Type B pancreatic cell (in vitro differentiated cells): ENCODE results near the gene PWP2. TPM values are rescaled to one million over a fixed set of nuclear protein-coding genes. Genes with fewer than 3 reads are reported as not detected.
A peak's percentile ranks its signal among the peaks of the same experiment; 100 is the strongest.

ENCODE experiments used
- DNase-seq: peaks from one replicate; pipeline ENCODE4 v3.0.0; 2021; ENCODE audit warnings: mixed read lengths; ENCODE audit not compliant: unreplicated experiment; ENCODE audit errors: extremely low spot score
- H3K27ac Mint-ChIP-seq: 2 replicates; pipeline ENCODE4 v1.8.0; 2021; ENCODE audit warnings: mild to moderate bottlenecking, mixed read lengths
- H3K27me3 Mint-ChIP-seq: 2 replicates; pipeline ENCODE4 v1.8.0; 2021; ENCODE audit warnings: mixed read lengths
- H3K36me3 Mint-ChIP-seq: 2 replicates; pipeline ENCODE4 v1.8.0; 2021; ENCODE audit warnings: mixed read lengths
- H3K4me1 Mint-ChIP-seq: one replicate; pipeline ENCODE4 v1.8.0; 2021; ENCODE audit warnings: mixed read lengths; ENCODE audit not compliant: unreplicated experiment
- H3K4me3 Mint-ChIP-seq: 2 replicates; pipeline ENCODE4 v1.8.0; 2021; ENCODE audit warnings: mild to moderate bottlenecking, mixed read lengths
- H3K9me3 Mint-ChIP-seq: 2 replicates; pipeline ENCODE4 v1.8.0; 2021; ENCODE audit warnings: mixed read lengths
- total RNA-seq: library from RNA; stranded (reverse); gene quantifications from 2 replicates; pipeline ENCODE4 v1.2.1, GENCODE V29; 2021; ENCODE audit warnings: low replicate concordance
- TF ChIP-seq, protein P1 (sequence below): fragments of 200-600 bp; sonication (generic); conservative IDR thresholded peaks from 2 replicates; pipeline ENCODE4 v1.5.0; 2021; ENCODE audit warnings: antibody characterized with exemption, mild to moderate bottlenecking

The PWP2 gene
- total RNA-seq, 1 donor from 2014 or later = 5.1 TPM

DNA sequence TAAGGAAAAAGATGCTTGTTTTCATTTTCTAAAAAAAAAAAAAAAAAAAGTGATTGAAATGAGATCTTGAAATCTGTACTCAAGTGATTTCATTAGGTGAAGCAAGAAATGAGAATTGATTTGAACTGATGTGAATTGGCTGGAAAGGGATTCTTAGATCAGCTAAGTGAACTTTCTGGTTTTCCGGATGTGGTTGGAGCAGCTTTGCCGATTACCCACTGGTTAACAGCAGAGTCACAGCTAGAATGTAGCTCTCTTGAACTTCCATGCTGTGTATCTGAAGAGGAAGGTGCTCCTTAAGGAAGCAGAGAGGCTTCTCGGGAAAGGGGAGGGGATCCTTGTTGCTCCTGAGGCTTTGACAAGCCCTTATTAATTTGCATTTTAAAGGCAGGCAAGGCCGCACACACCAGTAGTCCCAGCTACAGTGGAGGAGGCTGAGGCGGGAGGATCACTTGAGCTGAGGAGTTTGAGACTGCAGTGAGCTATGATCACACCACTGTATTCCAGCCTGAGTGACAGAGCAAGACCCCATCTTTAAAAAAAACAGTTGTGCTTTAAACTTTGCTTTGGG, 28.7 kb upstream of the PWP2 start:
- TF ChIP-seq, protein P1, sequence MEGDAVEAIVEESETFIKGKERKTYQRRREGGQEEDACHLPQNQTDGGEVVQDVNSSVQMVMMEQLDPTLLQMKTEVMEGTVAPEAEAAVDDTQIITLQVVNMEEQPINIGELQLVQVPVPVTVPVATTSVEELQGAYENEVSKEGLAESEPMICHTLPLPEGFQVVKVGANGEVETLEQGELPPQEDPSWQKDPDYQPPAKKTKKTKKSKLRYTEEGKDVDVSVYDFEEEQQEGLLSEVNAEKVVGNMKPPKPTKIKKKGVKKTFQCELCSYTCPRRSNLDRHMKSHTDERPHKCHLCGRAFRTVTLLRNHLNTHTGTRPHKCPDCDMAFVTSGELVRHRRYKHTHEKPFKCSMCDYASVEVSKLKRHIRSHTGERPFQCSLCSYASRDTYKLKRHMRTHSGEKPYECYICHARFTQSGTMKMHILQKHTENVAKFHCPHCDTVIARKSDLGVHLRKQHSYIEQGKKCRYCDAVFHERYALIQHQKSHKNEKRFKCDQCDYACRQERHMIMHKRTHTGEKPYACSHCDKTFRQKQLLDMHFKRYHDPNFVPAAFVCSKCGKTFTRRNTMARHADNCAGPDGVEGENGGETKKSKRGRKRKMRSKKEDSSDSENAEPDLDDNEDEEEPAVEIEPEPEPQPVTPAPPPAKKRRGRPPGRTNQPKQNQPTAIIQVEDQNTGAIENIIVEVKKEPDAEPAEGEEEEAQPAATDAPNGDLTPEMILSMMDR = no peak
- Mint-ChIP-seq H3K9me3 (no peaks in the 10 kb centered on the region), H3K36me3 (peaks cover 34% of the 10 kb centered on the region), H3K4me3 (no peak overlapping the region), H3K27me3 (no peaks in the 10 kb centered on the region), H3K4me1 (peaks cover 8% of the 10 kb centered on the region), H3K27ac (no peak overlapping the region)
- DNase-seq = no peak

DNA sequence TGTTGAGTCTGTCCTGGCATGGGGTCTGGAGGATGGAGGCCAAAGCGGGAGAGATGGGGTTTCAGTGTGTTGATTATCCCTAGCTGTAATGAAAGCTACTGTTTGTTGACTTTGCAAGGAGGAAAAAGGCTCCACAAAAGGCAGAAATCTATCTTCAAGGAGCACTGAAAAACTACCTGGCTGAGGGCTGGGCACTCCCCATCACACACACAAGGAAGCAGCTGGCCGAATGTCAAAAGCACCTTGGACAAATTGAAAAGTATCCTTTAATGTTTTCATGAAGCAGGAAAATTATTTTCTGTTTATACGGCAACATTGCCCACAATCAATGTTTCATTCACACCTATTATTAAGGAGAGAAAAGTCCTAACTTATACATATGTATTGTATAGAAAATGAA, 27.8 kb upstream of the PWP2 start:
- Mint-ChIP-seq H3K27me3 (no peaks in the 10 kb centered on the region), H3K9me3 (no peaks in the 10 kb centered on the region), H3K27ac (peak overlapping the region; percentile 7), H3K36me3 (peaks cover 33% of the 10 kb centered on the region), H3K4me3 (no peak overlapping the region), H3K4me1 (peaks cover 11% of the 10 kb centered on the region)
- no peak for DNase-seq
- TF ChIP-seq, protein P1 = no peak

DNA sequence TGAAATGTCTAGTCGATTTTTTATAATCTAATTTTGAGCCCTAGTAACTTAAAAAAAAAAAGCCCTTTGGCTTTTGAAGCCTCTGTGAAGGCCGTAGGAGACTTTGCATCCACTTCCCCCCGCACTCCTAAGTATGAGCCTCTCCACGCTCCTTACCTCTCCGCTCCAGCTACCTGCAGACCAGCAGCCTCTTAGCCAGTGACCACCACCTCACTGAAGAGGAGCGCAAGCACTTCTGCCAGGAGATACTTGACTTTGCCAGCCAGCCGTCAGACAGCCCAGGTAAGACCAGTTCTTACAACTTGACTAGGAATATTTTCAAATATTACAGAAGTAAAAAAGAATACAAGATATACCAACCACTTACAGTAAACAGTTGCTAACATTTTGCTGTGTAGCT, 27.4 kb upstream of the PWP2 start:
- no peak for DNase-seq
- Mint-ChIP-seq H3K9me3 (no peaks in the 10 kb centered on the region), H3K27me3 (no peaks in the 10 kb centered on the region), H3K4me1 (peaks cover 13% of the 10 kb centered on the region), H3K4me3 (no peak overlapping the region), H3K27ac (no peak overlapping the region), H3K36me3 (peaks cover 31% of the 10 kb centered on the region)
- TF ChIP-seq, protein P1 = no peak

DNA sequence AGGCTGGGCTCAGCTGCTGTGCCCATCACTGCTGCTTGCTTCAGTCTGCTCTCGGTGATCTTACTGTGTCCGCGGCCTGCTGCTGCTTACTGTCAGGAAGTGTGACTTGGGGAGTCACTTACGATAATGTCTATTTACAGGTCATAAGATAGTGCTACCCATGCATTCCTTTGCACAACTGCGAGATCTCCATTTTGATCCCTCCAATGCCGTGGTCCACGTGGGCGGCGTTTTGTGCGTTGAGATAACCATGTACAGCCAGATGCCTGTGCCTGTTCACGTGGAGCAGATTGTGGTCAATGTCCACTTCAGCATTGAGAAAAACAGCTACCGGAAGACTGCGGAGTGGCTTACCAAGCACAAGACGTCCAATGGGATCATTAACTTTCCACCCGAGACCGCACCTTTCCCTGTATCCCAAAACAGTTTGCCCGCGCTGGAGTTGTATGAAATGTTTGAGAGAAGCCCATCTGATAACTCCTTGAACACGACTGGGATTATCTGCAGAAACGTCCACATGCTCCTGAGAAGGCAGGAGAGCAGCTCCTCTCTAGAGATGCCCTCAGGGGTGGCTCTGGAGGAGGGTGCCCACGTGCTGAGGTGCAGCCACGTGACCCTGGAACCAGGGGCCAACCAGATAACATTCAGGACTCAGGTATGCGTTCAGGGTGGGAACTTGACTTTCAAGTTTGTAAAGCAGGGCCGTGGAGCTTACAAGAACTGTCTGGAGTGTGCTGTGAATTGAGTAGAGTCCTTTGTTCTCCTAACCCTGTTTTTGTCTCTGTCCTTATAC, 24.4 kb upstream of the PWP2 start:
- H3K36me3 Mint-ChIP-seq = peaks cover 22% of the 10 kb centered on the region
- peaks cover 17% of the 10 kb centered on the region for H3K4me1 Mint-ChIP-seq
- no peak for DNase-seq
- H3K27ac Mint-ChIP-seq = peak overlapping the region; percentile 99
- H3K9me3 Mint-ChIP-seq = no peaks in the 10 kb centered on the region
- TF ChIP-seq, protein P1 = no peak
- H3K27me3 Mint-ChIP-seq = no peaks in the 10 kb centered on the region
- H3K4me3 Mint-ChIP-seq = peak overlapping the region; percentile 78

DNA sequence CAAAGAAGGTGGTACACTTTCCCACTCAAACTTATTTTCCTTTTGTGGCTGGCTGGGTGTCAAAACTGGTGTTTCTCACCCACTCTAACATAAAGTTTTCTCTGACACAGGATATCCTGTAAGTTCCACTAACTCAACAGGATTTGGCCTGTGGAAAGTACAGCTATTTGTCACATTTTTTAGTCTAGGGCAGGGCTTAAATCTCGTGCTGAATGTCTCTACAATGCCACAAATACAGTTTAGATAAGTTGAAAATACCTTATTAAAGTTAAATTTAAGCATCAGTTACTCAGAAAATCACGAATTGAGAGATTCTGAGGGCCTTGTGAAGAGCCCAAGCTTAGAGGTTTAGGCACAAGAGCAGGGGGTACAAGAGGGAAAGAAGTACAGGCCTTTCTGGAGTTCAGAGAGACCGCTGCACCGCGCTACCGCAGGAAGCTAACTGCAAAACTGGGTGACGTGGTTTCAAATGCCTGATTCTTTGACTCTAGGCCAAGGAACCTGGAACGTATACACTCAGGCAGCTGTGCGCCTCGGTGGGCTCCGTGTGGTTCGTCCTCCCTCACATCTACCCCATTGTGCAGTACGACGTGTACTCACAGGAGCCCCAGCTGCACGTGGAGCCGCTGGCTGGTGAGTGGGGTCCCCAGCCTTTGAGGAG, 23.4 kb upstream of the PWP2 start:
- H3K27me3 Mint-ChIP-seq = no peaks in the 10 kb centered on the region
- H3K4me3 Mint-ChIP-seq = peak overlapping the region; percentile 78
- peaks cover 27% of the 10 kb centered on the region for H3K36me3 Mint-ChIP-seq
- TF ChIP-seq, protein P1 = no peak
- H3K4me1 Mint-ChIP-seq = peaks cover 17% of the 10 kb centered on the region
- DNase-seq = no peak
- peak overlapping the region; percentile 99 for H3K27ac Mint-ChIP-seq
- H3K9me3 Mint-ChIP-seq = no peaks in the 10 kb centered on the region
